ENCODE results near the gene SDC1. TPM values are rescaled to one million over a fixed set of nuclear protein-coding genes. Genes with fewer than 3 reads are reported as not detected.

The SDC1 gene
- polyA plus RNA-seq, 1 of the 3 experiments (the other 2 are of a cell fraction) = 122 TPM

DNA sequence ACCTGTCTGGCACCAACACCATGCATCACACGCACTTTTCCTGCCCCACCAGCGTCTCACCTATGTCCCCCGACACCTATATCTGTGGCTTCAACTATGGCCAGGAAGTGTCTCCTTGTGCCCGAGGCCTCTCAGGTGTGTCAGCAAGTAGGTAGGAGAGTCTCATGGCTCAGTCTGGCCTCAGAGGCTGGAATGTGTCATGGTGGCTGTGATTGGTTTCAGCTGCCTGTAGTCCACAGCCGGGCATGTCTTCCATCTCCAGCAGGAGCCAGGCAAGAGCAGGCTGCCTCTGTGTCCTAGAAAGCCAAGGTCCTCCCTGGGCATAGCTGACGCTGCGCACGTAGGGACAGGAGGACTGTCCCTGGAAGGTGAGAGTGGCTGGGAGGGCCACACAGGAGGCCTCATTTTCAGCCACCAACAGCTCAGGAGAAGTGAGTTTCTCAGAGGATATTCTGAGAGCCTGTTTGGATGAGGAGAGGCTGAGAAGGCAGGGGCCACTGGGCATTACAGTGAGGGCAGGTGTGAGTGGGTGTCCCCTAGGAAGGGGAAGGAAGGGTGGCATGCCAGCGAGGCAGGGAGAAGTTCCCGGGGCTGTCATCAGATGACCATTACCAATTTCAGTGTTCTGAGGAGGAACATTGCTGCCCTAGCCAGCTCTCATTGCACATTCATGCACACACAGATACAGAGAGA is 47.2 kb downstream of the SDC1 start:
- Histone ChIP-seq H3K9me2 (no peaks in the 10 kb centered on the region), H3K27me3 (ENCODE audit: insufficient read depth) (no peaks in the 10 kb centered on the region), H3K27ac (ENCODE audit: low read depth in 2 of 2, low read length in 1 of 2) (no peak overlapping the region), H3K4me3 (ENCODE audit: low read depth in 2 of 2, low read length in 1 of 2) (no peak overlapping the region), H3F3A (replicated peaks; ENCODE audit: insufficient read depth) (no peaks in the 10 kb centered on the region), H3K4me2 (no peak overlapping the region), H3K4me1 (ENCODE audit: control insufficient read depth in 1 of 2, insufficient read depth in 2 of 2, low read depth in 1 of 2, low read length in 1 of 2) (peaks cover 7 to 20% of the 10 kb centered on the region in 2 experiments; a peak in 2 of 4 replicates), H3K79me2 (ENCODE audit: insufficient read depth) (no peaks in the 10 kb centered on the region), H3K9ac (no peak overlapping the region), H4K20me1 (ENCODE audit: insufficient read depth) (no peaks in the 10 kb centered on the region), H3K36me3 (replicated peaks in 1 of 2; ENCODE audit: control insufficient read depth in 1 of 2, insufficient read depth in 2 of 2, low read length in 1 of 2) (no peaks in the 10 kb centered on the region), H2AFZ (ENCODE audit: low read depth) (no peak overlapping the region), H3K9me3 (no peaks in the 10 kb centered on the region)
- 93% methylated on average over 10 of the region's 10 CpGs for WGBS (ENCODE audit: low lambda C conversion rate)
- ChIA-PET POLR2A (no interaction called here), CTCF (interaction anchor here (1.3 to 1.6 kb wide), 2 partner anchors 9 to 15 kb away, joined by 4 to 5 read pairs; no protein-coding TSS in a partner anchor)
- DNase-seq = peak; percentile 20
- TF ChIP-seq JUND (IDR thresholded peaks at IDR 0.05) (no peak), FOXM1 (IDR thresholded peaks at IDR 0.05; ENCODE audit: low read depth) (no peak), GABPA (IDR thresholded peaks at IDR 0.05; ENCODE audit: low read depth) (no peak), NFIC (IDR thresholded peaks at IDR 0.05; ENCODE audit: borderline replicate concordance) (no peak), RXRA (IDR thresholded peaks at IDR 0.05; ENCODE audit: borderline replicate concordance, low read depth) (no peak), EP300 (IDR thresholded peaks at IDR 0.05; ENCODE audit: borderline replicate concordance in 1 of 2, low read depth in 1 of 2, low read length in 1 of 2) (no peak), EZH2phosphoT487 (IDR thresholded peaks at IDR 0.05; ENCODE audit: borderline replicate concordance, low read depth) (no peak), NRF1 (IDR thresholded peaks at IDR 0.05; ENCODE audit: low read depth, low read length) (no peak), RCOR1 (IDR thresholded peaks at IDR 0.05; ENCODE audit: low read length) (no peak), ELF1 (IDR thresholded peaks at IDR 0.05) (no peak), SIN3A (IDR thresholded peaks at IDR 0.05; ENCODE audit: borderline replicate concordance, low read depth, low read length) (no peak), TAF1 (IDR thresholded peaks at IDR 0.05; ENCODE audit: borderline replicate concordance, low read depth, low read length) (no peak), TEAD4 (IDR thresholded peaks at IDR 0.05; ENCODE audit: borderline replicate concordance, insufficient read depth) (no peak)
- TF ChIP-seq, protein P1, sequence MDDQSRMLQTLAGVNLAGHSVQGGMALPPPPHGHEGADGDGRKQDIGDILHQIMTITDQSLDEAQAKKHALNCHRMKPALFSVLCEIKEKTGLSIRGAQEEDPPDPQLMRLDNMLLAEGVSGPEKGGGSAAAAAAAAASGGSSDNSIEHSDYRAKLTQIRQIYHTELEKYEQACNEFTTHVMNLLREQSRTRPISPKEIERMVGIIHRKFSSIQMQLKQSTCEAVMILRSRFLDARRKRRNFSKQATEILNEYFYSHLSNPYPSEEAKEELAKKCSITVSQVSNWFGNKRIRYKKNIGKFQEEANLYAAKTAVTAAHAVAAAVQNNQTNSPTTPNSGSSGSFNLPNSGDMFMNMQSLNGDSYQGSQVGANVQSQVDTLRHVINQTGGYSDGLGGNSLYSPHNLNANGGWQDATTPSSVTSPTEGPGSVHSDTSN (IDR thresholded peaks at IDR 0.05) = no peak
- TF ChIP-seq, protein P2, sequence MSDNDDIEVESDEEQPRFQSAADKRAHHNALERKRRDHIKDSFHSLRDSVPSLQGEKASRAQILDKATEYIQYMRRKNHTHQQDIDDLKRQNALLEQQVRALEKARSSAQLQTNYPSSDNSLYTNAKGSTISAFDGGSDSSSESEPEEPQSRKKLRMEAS (IDR thresholded peaks at IDR 0.05; ENCODE audit: low read depth) = no peak
- TF ChIP-seq, protein P3, sequence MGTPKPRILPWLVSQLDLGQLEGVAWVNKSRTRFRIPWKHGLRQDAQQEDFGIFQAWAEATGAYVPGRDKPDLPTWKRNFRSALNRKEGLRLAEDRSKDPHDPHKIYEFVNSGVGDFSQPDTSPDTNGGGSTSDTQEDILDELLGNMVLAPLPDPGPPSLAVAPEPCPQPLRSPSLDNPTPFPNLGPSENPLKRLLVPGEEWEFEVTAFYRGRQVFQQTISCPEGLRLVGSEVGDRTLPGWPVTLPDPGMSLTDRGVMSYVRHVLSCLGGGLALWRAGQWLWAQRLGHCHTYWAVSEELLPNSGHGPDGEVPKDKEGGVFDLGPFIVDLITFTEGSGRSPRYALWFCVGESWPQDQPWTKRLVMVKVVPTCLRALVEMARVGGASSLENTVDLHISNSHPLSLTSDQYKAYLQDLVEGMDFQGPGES (IDR thresholded peaks at IDR 0.05; ENCODE audit: low read depth, low read length) = no peak
- TF ChIP-seq, protein P4, sequence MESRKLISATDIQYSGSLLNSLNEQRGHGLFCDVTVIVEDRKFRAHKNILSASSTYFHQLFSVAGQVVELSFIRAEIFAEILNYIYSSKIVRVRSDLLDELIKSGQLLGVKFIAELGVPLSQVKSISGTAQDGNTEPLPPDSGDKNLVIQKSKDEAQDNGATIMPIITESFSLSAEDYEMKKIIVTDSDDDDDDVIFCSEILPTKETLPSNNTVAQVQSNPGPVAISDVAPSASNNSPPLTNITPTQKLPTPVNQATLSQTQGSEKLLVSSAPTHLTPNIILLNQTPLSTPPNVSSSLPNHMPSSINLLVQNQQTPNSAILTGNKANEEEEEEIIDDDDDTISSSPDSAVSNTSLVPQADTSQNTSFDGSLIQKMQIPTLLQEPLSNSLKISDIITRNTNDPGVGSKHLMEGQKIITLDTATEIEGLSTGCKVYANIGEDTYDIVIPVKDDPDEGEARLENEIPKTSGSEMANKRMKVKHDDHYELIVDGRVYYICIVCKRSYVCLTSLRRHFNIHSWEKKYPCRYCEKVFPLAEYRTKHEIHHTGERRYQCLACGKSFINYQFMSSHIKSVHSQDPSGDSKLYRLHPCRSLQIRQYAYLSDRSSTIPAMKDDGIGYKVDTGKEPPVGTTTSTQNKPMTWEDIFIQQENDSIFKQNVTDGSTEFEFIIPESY (IDR thresholded peaks at IDR 0.05; ENCODE audit: borderline replicate concordance, low read depth) = no peak
